Esophagus muscularis mucosa (tissue), 4 donors: ENCODE data around the gene VTI1A. TPM values are rescaled to one million over a fixed set of nuclear protein-coding genes. Genes with fewer than 3 reads are reported as not detected.

Source experiments
- DNase-seq: peaks from one replicate; pipeline ENCODE4 v3.0.0-alpha.2; 2017; ENCODE audit errors: extremely low spot score
- H3K27ac ChIP-seq, 4 donors: fragments of 200-600 bp; sonication (generic); replicated peaks in 1 of 4; 1 replicate in 3 of 4; 2 replicates in 1 of 4; pipeline ENCODE4 v1.5.1; 2016 to 2019; ENCODE audit warnings: mild to moderate bottlenecking in 1 of 4
- H3K27me3 ChIP-seq, 4 donors: fragments of 200-600 bp; sonication (generic); one replicate each; pipeline versions ENCODE4 v1.5.1 to v1.6.0; 2016 to 2019
- H3K36me3 ChIP-seq, 4 donors: fragments of 200-600 bp; sonication (generic); one replicate each; pipeline ENCODE4 v1.5.1; 2016 to 2019
- H3K4me1 ChIP-seq, 4 donors: fragments of 200-600 bp; sonication (generic); one replicate each; pipeline ENCODE4 v1.5.1; 2016 to 2019
- H3K4me3 ChIP-seq, 4 donors: fragments of 200-600 bp; sonication (generic); 1 replicate in 2 of 4; 2 replicates in 2 of 4; pipeline ENCODE4 v1.5.1; 2016 to 2019; ENCODE audit warnings: mild to moderate bottlenecking in 4 of 4, moderate library complexity in 1 of 4
- H3K9me3 ChIP-seq, 4 donors: fragments of 200-600 bp; sonication (generic); 1 replicate in 3 of 4; 2 replicates in 1 of 4; pipeline ENCODE4 v1.5.1; 2016 to 2019
- CTCF ChIP-seq, 3 experiments: fragments of 200-600 bp in 2 of 3; fragments of 450-650 bp in 1 of 3; sonication (generic) in 2 of 3; IDR thresholded peaks; one replicate each; pipeline ENCODE4 v1.5.1; 2017 to 2019; ENCODE audit warnings: antibody characterized with exemption in 3 of 3, mild to moderate bottlenecking in 2 of 3, moderate library complexity in 1 of 3
- EP300 ChIP-seq: sonication (generic); formaldehyde crosslinking; IDR thresholded peaks from one replicate; pipeline ENCODE4 v1.6.1; 2017; ENCODE audit warnings: antibody characterized with exemption
- POLR2A ChIP-seq: fragments of 450-650 bp; IDR thresholded peaks from one replicate; pipeline ENCODE4 v1.6.1; 2017; ENCODE audit warnings: antibody characterized with exemption, moderate library complexity, mild to moderate bottlenecking, low read depth
- POLR2AphosphoS5 ChIP-seq, 2 donors: sonication (generic); formaldehyde crosslinking; IDR thresholded peaks; one replicate each; pipeline ENCODE4 v1.6.1; 2017; ENCODE audit warnings: antibody characterized with exemption in 2 of 2
- WGBS: methylation state at CpG from one replicate; pipeline ENCODE4 v1.1.5; 2018; 5-methylcytosine and 5-hydroxymethylcytosine counted together
- intact Hi-C: fragments of 100-400 bp; cut with DNase I; formaldehyde crosslinking; loops from one replicate; pipeline ENCODE4 v1.15.1; 2023
- total RNA-seq, 4 donors: library from RNA; depleted of rRNA; stranded (reverse); fragments of >200 nt; gene quantifications; one replicate each; pipeline versions ENCODE4 v1.1.0 to v1.2.1, GENCODE V29; 2016

The VTI1A gene
- total RNA-seq, 4 donors from 2014 or later: 27.6 to 42.7 (median 33.8) TPM

GRCh38 chr10:112434988-112435619 is 11.9 kb upstream of the VTI1A start:
- Histone ChIP-seq H3K4me1 (no peaks in the 10 kb centered on the region), H3K9me3 (no peaks in the 10 kb centered on the region), H3K36me3 (peaks cover 44 to 98% (median 80%) of the 10 kb centered on the region in 4 donors), H3K27ac (no peak overlapping the region), H3K4me3 (no peak overlapping the region), H3K27me3 (no peaks in the 10 kb centered on the region)
- WGBS: 83% methylated on average over 2 of the region's 2 CpGs
- TF ChIP-seq CTCF (IDR thresholded peaks at IDR 0.05) (peak in 2 of 3 experiments; percentile 23 to 29), POLR2AphosphoS5 (IDR thresholded peaks at IDR 0.05) (no peak), POLR2A (no peak), EP300 (no peak)
- no peak for DNase-seq
- intact Hi-C loops: no loop called here

GRCh38 chr10:112438356-112438755 is 8.7 kb upstream of the VTI1A start:
- Histone ChIP-seq H3K27me3 (no peaks in the 10 kb centered on the region), H3K4me3 (no peak overlapping the region), H3K9me3 (no peaks in the 10 kb centered on the region), H3K27ac (no peak overlapping the region), H3K4me1 (no peaks in the 10 kb centered on the region), H3K36me3 (peaks cover 30 to 98% (median 71%) of the 10 kb centered on the region in 4 donors)
- no peak for TF ChIP-seq CTCF (IDR thresholded peaks at IDR 0.05)
- no peak for TF ChIP-seq POLR2AphosphoS5 (IDR thresholded peaks at IDR 0.05)
- no peak for TF ChIP-seq EP300
- TF ChIP-seq POLR2A: no peak
- WGBS: 93% methylated on average over 4 of the region's 4 CpGs
- intact Hi-C loops: no loop called here
- no peak for DNase-seq

- Histone ChIP-seq H3K36me3 (peaks cover 23 to 86% (median 58%) of the 10 kb centered on the region in 4 donors), H3K4me1 (peaks cover 9 to 26% (median 19%) of the 10 kb centered on the region in 4 donors), H3K9me3 (no peaks in the 10 kb centered on the region), H3K27ac (no peak overlapping the region), H3K4me3 (no peak overlapping the region), H3K27me3 (no peaks in the 10 kb centered on the region)
- WGBS: 94% methylated on average over 1 of the region's 1 CpG
- TF ChIP-seq EP300: no peak
- TF ChIP-seq CTCF (IDR thresholded peaks at IDR 0.05): no peak
- no peak for TF ChIP-seq POLR2A
- no peak for TF ChIP-seq POLR2AphosphoS5 (IDR thresholded peaks at IDR 0.05)
- intact Hi-C loops: loop anchor here (10.0 kb wide), 1 partner anchor 257 kb away; the partner anchor contains the start of gene GPAM
- DNase-seq: no peak
Observed at GRCh38 chr10:112441520-112441919, 5.5 kb upstream of the VTI1A start.

GRCh38 chr10:112442063-112442462 is 5.0 kb upstream of the VTI1A start:
- Histone ChIP-seq H3K27ac (no peak overlapping the region), H3K36me3 (peaks cover 20 to 81% (median 53%) of the 10 kb centered on the region in 4 donors), H3K4me1 (peaks cover 9 to 26% (median 19%) of the 10 kb centered on the region in 4 donors), H3K9me3 (no peaks in the 10 kb centered on the region), H3K4me3 (no peak overlapping the region), H3K27me3 (no peaks in the 10 kb centered on the region)
- WGBS: 76% methylated on average over 3 of the region's 3 CpGs
- intact Hi-C loops: loop anchor here (10.0 kb wide), 1 partner anchor 257 kb away; the partner anchor contains the start of gene GPAM
- DNase-seq: no peak
- TF ChIP-seq POLR2A (no peak), CTCF (IDR thresholded peaks at IDR 0.05) (no peak), POLR2AphosphoS5 (IDR thresholded peaks at IDR 0.05) (no peak), EP300 (no peak)
